Thymus (tissue), 11 donors: ENCODE measurements around the gene EFCAB10. TPM values are rescaled to one million over a fixed set of nuclear protein-coding genes. Genes with fewer than 3 reads are reported as not detected.

Experiments used
- DNase-seq, 9 donors: peaks; one replicate each; pipeline ENCODE4 v3.0.0-alpha.2; 2013; ENCODE audit warnings: low spot score in 9 of 9, low read depth in 6 of 9, missing footprints in 1 of 9
- H3K27ac ChIP-seq, 2 donors: one replicate each; pipeline ENCODE4 v1.5.1; 2013; ENCODE audit warnings: control low read depth in 1 of 2, low read depth in 1 of 2, low read length in 1 of 2, mild to moderate bottlenecking in 1 of 2, moderate library complexity in 1 of 2
- H3K27me3 ChIP-seq, 2 donors: one replicate each; pipeline ENCODE4 v1.5.1; 2013; ENCODE audit warnings: low read length in 1 of 2; ENCODE audit not compliant: control insufficient read depth in 2 of 2, insufficient read depth in 1 of 2
- H3K36me3 ChIP-seq, 2 donors: one replicate each; pipeline ENCODE4 v1.5.1; 2013; ENCODE audit warnings: low read length in 1 of 2, mild to moderate bottlenecking in 1 of 2, moderate library complexity in 1 of 2; ENCODE audit not compliant: control insufficient read depth in 2 of 2, insufficient read depth in 2 of 2
- H3K4me1 ChIP-seq, 2 donors: one replicate each; pipeline ENCODE4 v1.5.1; 2013; ENCODE audit warnings: low read length in 2 of 2; ENCODE audit not compliant: control insufficient read depth in 2 of 2, insufficient read depth in 2 of 2
- H3K4me3 ChIP-seq, 2 donors: one replicate each; pipeline ENCODE4 v1.5.1; 2013; ENCODE audit warnings: low read length in 2 of 2, control low read depth in 1 of 2, mild to moderate bottlenecking in 1 of 2
- H3K9me3 ChIP-seq, 2 donors: one replicate each; pipeline ENCODE4 v1.5.1; 2013; ENCODE audit warnings: low read length in 1 of 2, mild to moderate bottlenecking in 1 of 2; ENCODE audit not compliant: control insufficient read depth in 2 of 2, insufficient read depth in 1 of 2
- WGBS: extraction: QIAGEN DNeasy Blood & Tissue Kit; methylation state at CpG from one replicate; pipeline ENCODE4 v1.1.7; 2013; 5-methylcytosine and 5-hydroxymethylcytosine counted together
- polyA plus RNA-seq: library from polyadenylated mRNA; stranded (reverse); fragments of 200-250 nt; gene quantifications from one replicate; pipeline ENCODE4 v1.2.3, GENCODE V29; 2013
- total RNA-seq: library from RNA; stranded (reverse); fragments of 120-200 nt; gene quantifications from one replicate; pipeline ENCODE4 v1.2.4, GENCODE V29; 2013
- donor health status: healthy.

Gene EFCAB10
- total and polyA plus RNA-seq, 2 donors: 0.14 to 0.64 TPM

DNA sequence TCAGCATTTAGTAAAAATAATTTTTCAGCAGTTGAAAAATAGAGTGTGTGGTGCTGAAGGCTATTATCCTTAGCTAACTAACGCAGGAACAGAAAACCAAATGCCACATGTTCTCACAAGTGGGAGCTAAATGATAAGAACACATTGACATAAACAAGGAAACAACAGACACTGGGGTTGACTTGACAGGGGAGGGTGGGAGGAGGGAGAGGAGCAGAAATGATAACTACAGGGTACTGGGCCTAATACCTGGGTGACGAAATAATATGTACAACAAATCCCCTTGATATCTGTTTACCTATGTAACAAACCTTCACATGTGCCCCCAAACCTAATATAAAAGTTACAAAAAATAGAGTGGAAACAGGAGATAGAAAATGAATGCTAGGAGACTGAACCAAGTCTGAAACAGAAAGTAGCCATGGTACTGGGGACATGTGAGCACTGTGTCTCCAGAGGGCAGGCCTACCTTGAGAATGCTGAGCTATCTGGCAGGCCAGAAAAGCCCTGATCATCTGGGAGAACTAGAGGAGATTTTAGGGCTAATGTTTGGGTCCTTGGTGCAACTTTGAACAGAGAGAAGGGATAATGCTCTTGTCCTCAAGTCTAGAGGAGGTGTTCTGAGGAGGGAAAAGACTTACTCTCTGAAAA lies 4.7 kb upstream of the EFCAB10 start:
- peaks cover 0 to 9% of the 10 kb centered on the region in 2 donors for H3K27me3 ChIP-seq
- 96% methylated on average over 2 of the region's 2 CpGs for WGBS

DNA sequence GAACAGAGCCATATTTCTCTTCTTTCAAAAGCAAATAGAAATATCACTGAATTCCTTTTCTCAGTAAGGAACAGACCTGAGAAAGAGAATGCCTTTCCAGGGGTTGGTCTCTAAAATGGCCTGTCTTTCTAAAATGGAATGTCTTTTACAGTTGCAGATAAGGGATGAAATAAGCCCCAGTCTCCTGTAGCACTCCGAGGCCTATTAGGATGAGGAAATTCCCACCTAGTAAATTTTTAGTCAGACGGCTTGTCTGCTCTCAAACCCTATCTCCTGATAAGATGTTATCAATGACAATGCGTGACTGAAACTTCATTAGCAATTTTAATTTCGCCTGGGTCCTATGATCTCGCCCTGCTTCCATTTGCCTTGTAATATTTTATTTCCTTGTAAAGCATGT lies 2.9 kb upstream of the EFCAB10 start:
- peaks cover 2 to 12% of the 10 kb centered on the region in 2 donors for H3K9me3 ChIP-seq
- peaks cover 6 to 7% of the 10 kb centered on the region in 2 donors for H3K4me1 ChIP-seq
- no peak for DNase-seq
- no peak overlapping the region for H3K4me3 ChIP-seq
- WGBS: 96% methylated on average over 5 of the region's 5 CpGs
- peaks cover 0 to 12% of the 10 kb centered on the region in 2 donors for H3K27me3 ChIP-seq
- H3K36me3 ChIP-seq: no peaks in the 10 kb centered on the region
- H3K27ac ChIP-seq: no peak overlapping the region

More for the DNA sequence above, 4.7 kb upstream of the EFCAB10 start:
- peaks cover 2 to 12% of the 10 kb centered on the region in 2 donors for H3K9me3 ChIP-seq
- no peak for DNase-seq
- H3K4me1 ChIP-seq: peaks cover 6% of the 10 kb centered on the region in 2 donors
- no peak overlapping the region for H3K4me3 ChIP-seq
- H3K36me3 ChIP-seq: no peaks in the 10 kb centered on the region
- no peak overlapping the region for H3K27ac ChIP-seq

DNA sequence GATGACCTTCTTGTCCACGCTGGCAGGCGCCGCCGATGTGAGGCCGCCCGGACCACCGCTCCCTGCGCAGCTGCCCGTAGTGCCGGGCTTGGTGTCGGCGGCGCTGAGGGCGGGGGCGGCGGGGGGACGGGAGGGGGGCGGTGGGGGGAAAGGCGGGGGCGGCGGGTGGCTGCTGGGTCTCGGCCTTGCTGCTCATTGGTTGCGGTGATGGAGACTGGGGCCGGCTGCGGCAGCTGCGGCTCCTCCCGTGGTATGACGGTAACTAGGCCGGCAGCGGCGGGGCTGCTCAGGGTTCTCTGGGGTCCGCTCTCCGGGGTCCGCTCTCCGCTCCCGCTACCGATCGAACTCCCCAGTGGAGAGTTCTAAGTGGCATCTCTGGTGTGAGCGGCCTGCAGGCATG lies 1.8 kb upstream of the EFCAB10 start:
- H3K27ac ChIP-seq: no peak overlapping the region
- WGBS: 92% methylated on average over 39 of the region's 39 CpGs
- no peaks in the 10 kb centered on the region for H3K36me3 ChIP-seq
- peaks cover 0 to 12% of the 10 kb centered on the region in 2 donors for H3K27me3 ChIP-seq
- no peak for DNase-seq
- H3K9me3 ChIP-seq: peaks cover 2 to 12% of the 10 kb centered on the region in 2 donors
- H3K4me3 ChIP-seq: no peak overlapping the region
- peaks cover 6 to 7% of the 10 kb centered on the region in 2 donors for H3K4me1 ChIP-seq

DNA sequence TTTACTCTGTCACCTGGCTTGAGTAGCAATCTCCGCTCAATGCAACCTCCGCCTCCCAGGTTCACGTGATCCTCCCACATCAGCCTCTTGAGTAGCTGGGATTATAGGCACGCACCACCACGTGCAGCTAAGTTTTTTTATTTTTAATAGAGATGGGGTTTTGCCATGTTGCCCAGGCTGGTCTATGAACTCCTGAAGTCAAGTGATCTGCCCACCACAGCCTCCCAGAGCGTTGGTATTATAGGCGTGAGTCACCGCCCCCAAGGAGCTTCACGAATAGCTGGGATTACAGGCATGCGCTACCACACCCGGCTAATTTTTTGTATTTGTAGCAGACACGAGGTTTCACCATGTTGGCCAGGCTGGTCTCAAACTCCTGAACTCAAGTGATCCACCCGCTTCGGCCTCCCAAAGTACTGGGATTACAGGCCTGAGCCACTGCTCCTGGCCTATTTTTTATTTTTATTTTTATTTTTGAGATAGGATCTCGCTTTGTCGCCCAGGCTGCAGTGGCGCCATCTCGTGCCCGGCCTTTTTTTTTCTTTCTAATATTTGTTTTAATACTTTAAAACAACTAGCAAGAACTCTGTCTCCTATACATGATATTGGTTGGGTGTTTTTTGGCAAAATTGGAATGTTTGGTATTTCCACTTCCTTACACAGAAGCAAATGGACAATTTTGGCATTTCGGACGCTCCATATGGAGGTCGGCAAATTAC lies 1.1 kb downstream of the EFCAB10 start:
- H3K27ac ChIP-seq: no peak overlapping the region
- no peaks in the 10 kb centered on the region for H3K36me3 ChIP-seq
- H3K4me3 ChIP-seq: no peak overlapping the region
- peaks cover 2 to 12% of the 10 kb centered on the region in 2 donors for H3K9me3 ChIP-seq
- no peak for DNase-seq
- peaks cover 6 to 7% of the 10 kb centered on the region in 2 donors for H3K4me1 ChIP-seq
- 94% methylated on average over 22 of the region's 22 CpGs for WGBS
- peaks cover 0 to 12% of the 10 kb centered on the region in 2 donors for H3K27me3 ChIP-seq

DNA sequence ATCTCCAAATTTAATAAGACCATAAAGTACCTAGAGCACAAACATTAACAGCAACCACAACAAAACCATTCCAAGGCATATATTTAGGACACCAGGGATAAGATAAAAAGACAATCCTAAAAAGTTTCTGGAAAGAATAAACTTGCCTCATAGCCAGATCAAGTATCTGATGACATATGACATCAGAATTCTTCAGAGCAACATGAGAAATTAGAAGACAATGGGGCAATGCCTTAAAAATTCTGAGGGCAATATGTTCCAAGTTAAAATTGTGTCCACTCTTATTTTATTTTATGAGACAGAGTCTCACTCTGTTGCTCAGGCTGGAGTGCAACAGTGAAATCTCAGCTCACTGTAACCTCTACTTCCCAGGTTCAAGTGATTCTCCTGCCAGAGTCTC lies 2.8 kb downstream of the EFCAB10 start:
- peaks cover 0 to 12% of the 10 kb centered on the region in 2 donors for H3K27me3 ChIP-seq
- no peaks in the 10 kb centered on the region for H3K36me3 ChIP-seq
- H3K9me3 ChIP-seq: peaks cover 2 to 10% of the 10 kb centered on the region in 2 donors
- H3K4me3 ChIP-seq: no peak overlapping the region
- no peak for DNase-seq
- H3K27ac ChIP-seq: no peak overlapping the region
- peaks cover 6 to 7% of the 10 kb centered on the region in 2 donors for H3K4me1 ChIP-seq

DNA sequence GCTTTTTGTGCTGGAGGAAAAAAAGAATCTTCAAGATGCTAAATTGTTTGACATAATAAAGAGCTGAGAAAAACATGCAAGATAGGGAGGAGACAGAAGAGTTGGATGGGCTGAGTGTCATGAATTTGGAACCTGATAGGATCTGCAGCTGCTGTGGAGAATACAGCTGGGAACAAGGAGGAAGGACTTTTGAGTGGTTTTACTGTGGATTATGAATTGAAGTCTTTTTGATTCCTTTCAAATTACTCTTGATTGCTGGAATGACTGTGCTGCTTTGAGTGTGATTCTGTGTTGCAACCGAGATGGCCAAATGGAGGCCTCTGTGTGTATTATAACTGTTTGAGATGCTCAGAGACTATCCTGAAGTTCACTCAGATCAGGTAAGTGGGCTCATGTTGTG lies 4.0 kb downstream of the EFCAB10 start:
- H3K27ac ChIP-seq: no peak overlapping the region
- H3K36me3 ChIP-seq: no peaks in the 10 kb centered on the region
- peaks cover 0 to 4% of the 10 kb centered on the region in 2 donors for H3K9me3 ChIP-seq
- 99% methylated on average over 1 of the region's 1 CpG for WGBS
- peaks cover 6 to 7% of the 10 kb centered on the region in 2 donors for H3K4me1 ChIP-seq
- H3K27me3 ChIP-seq: peaks cover 0 to 10% of the 10 kb centered on the region in 2 donors
- no peak overlapping the region for H3K4me3 ChIP-seq
- DNase-seq: no peak

DNA sequence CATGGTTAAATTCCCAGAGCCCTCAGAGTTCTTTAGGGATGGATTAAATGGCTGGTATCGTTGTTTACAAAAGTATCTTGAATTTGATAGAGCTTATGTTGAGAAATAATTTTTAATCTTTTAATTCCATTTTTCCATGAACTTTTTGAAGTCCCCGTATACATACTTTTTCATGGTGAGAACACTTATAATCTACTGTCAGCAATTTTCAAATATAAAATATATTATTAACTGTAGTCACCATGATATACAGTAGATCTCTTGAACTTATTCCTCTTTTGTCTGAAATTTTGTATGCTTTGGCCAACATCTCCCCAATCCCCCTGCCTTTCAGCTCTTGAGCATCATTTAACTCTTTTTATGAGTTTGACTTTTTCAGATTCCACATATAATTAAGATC lies 9.4 kb downstream of the EFCAB10 start:
- DNase-seq: no peak
- no peak overlapping the region for H3K27ac ChIP-seq
- H3K4me1 ChIP-seq: no peaks in the 10 kb centered on the region
- no peaks in the 10 kb centered on the region for H3K27me3 ChIP-seq
- H3K36me3 ChIP-seq: peaks cover 11 to 15% of the 10 kb centered on the region in 2 donors
- 98% methylated on average over 2 of the region's 2 CpGs for WGBS
- peaks cover 0 to 4% of the 10 kb centered on the region in 2 donors for H3K9me3 ChIP-seq
- no peak overlapping the region for H3K4me3 ChIP-seq

DNA sequence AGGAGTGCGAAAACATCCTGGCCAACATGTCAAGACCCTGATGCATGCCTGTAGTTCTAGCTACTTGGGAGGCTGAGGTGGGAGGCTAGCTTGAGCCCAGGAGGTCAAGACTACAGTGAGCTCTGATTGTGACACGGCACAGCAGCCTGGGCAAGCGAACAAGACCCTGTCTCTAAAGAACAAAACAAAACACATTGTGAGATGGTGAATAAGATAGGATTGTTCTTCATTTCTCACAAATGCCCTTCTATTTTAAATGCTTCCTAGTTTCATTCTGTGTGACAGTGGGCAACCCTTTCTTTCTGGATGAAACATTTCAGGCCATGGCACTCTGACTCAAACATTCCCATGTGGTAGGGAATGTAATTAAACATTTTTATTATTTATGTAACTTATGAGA lies 13.5 kb downstream of the EFCAB10 start:
- H3K4me1 ChIP-seq: no peaks in the 10 kb centered on the region
- DNase-seq: no peak
- 100% methylated on average over 3 of the region's 3 CpGs for WGBS
- H3K27me3 ChIP-seq: no peaks in the 10 kb centered on the region
- no peak overlapping the region for H3K4me3 ChIP-seq
- peaks cover 28 to 37% of the 10 kb centered on the region in 2 donors for H3K36me3 ChIP-seq
- H3K27ac ChIP-seq: no peak overlapping the region
- H3K9me3 ChIP-seq: no peaks in the 10 kb centered on the region

DNA sequence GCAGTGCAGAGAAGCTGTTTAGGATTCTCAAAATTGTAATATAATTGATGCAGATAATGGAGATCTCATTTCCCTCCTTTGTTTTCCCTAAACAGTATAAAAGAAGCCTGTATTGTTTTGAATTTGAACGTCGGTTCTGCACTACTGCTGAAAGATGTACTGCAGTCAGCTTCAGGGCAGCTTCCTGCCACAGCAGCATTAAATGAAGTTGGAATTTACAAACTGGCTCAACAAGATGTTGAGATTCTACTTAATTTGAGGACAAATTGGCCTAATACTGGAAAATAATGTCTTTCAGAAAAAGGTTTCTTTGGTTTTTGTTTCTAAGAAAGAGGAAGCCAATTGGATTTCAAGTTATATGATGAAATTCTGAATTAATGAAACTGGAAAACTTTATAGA lies 14.3 kb downstream of the EFCAB10 start:
- no peaks in the 10 kb centered on the region for H3K27me3 ChIP-seq
- DNase-seq: no peak
- 97% methylated on average over 2 of the region's 2 CpGs for WGBS
- H3K27ac ChIP-seq: no peak overlapping the region
- no peaks in the 10 kb centered on the region for H3K9me3 ChIP-seq
- no peak overlapping the region for H3K4me3 ChIP-seq
- H3K4me1 ChIP-seq: no peaks in the 10 kb centered on the region
- peaks cover 31 to 43% of the 10 kb centered on the region in 2 donors for H3K36me3 ChIP-seq
